Astrocyte (in vitro differentiated cells and primary cell): ENCODE measurements around the gene BCAS1. TPM values are rescaled to one million over a fixed set of nuclear protein-coding genes. Genes with fewer than 3 reads are reported as not detected.

ENCODE experiments used
- DNase-seq: peaks from one replicate; pipeline ENCODE4 v3.0.0-alpha.2; 2010; ENCODE audit warnings: low read depth
- FAIRE-seq: peaks from 2 replicates; lab custom pipeline; 2011; peaks lifted over from hg19 to GRCh38; lab: Jason Lieb, UNC
- H2AFZ ChIP-seq: 2 replicates; pipeline ENCODE4 v1.6.0; 2012; ENCODE audit warnings: low read depth, low read length, inconsistent platforms
- H3K27ac ChIP-seq: 2 replicates; pipeline ENCODE4 v1.5.1; 2011; ENCODE audit warnings: low read depth, low read length, inconsistent platforms
- H3K27me3 ChIP-seq: 2 replicates; pipeline ENCODE4 v1.6.0; 2011; ENCODE audit warnings: low read length, inconsistent platforms; ENCODE audit not compliant: insufficient read depth
- H3K36me3 ChIP-seq: 2 replicates; pipeline ENCODE4 v1.5.1; 2011; ENCODE audit warnings: low read length, inconsistent platforms; ENCODE audit not compliant: insufficient read depth
- H3K4me1 ChIP-seq: 2 replicates; pipeline ENCODE4 v1.5.1; 2011; ENCODE audit warnings: low read length, inconsistent platforms; ENCODE audit not compliant: insufficient read depth
- H3K4me2 ChIP-seq: 2 replicates; pipeline ENCODE4 v1.6.0; 2012; ENCODE audit warnings: low read length, inconsistent platforms
- H3K4me3 ChIP-seq: 2 replicates; pipeline ENCODE4 v1.5.1; 2011; ENCODE audit warnings: low read depth, mild to moderate bottlenecking, low read length, inconsistent platforms; ENCODE audit not compliant: insufficient read depth
- H3K79me2 ChIP-seq: 2 replicates; pipeline ENCODE4 v1.6.0; 2012; ENCODE audit warnings: mild to moderate bottlenecking, low read length, inconsistent platforms; ENCODE audit not compliant: insufficient read depth
- H3K9ac ChIP-seq: 2 replicates; pipeline ENCODE4 v1.6.0; 2012; ENCODE audit warnings: mild to moderate bottlenecking, low read length, inconsistent platforms
- H3K9me3 ChIP-seq: 2 replicates; pipeline ENCODE4 v1.5.1; 2012; ENCODE audit warnings: low read depth, mild to moderate bottlenecking, low read length, inconsistent platforms; ENCODE audit not compliant: insufficient read depth
- H4K20me1 ChIP-seq: 2 replicates; pipeline ENCODE4 v1.6.0; 2012; ENCODE audit warnings: low read length, inconsistent platforms; ENCODE audit not compliant: insufficient read depth
- H3K27ac Mint-ChIP-seq: one replicate; pipeline ENCODE4 v1.8.0; 2021; ENCODE audit warnings: mild to moderate bottlenecking, mixed read lengths; ENCODE audit not compliant: unreplicated experiment
- H3K27me3 Mint-ChIP-seq: one replicate; pipeline ENCODE4 v1.8.0; 2021; ENCODE audit warnings: low read depth, mixed read lengths; ENCODE audit not compliant: unreplicated experiment
- H3K36me3 Mint-ChIP-seq: one replicate; pipeline ENCODE4 v1.8.0; 2021; ENCODE audit warnings: low read depth, mixed read lengths; ENCODE audit not compliant: unreplicated experiment
- H3K4me1 Mint-ChIP-seq: one replicate; pipeline ENCODE4 v1.8.0; 2021; ENCODE audit warnings: low read depth, mixed read lengths; ENCODE audit not compliant: unreplicated experiment
- H3K4me3 Mint-ChIP-seq: one replicate; pipeline ENCODE4 v1.8.0; 2021; ENCODE audit warnings: mild to moderate bottlenecking, moderate library complexity, mixed read lengths; ENCODE audit not compliant: unreplicated experiment
- H3K9me3 Mint-ChIP-seq: one replicate; pipeline ENCODE4 v1.8.0; 2021; ENCODE audit warnings: mild to moderate bottlenecking, mixed read lengths; ENCODE audit not compliant: unreplicated experiment
- EZH2 ChIP-seq: IDR thresholded peaks from 2 replicates; pipeline ENCODE4 v1.6.1; 2012; ENCODE audit warnings: mild to moderate bottlenecking, low read length, inconsistent platforms; ENCODE audit not compliant: insufficient read depth
- total RNA-seq: library from RNA; stranded (reverse); gene quantifications from 2 replicates; pipeline ENCODE4 v1.2.1, GENCODE V29; 2021
- TF ChIP-seq, protein P1 (sequence below): IDR thresholded peaks from 2 replicates; pipeline ENCODE4 v1.5.1; 2011; ENCODE audit warnings: low read depth, mild to moderate bottlenecking, inconsistent platforms, low read length, moderate library complexity; ENCODE audit not compliant: insufficient read depth

The BCAS1 gene
- total RNA-seq, 1 donor from 2014 or later = not detected

- Mint-ChIP-seq H3K27ac (no peak overlapping the region), H3K4me1 (peaks cover 5% of the 10 kb centered on the region)
These were observed 110.3 kb downstream of the BCAS1 start for GRCh38 chr20:53959911-53960578.

GRCh38 chr20:53958260-53958659, 112.1 kb downstream of the BCAS1 start:
- H3K27me3 Mint-ChIP-seq = no peaks in the 10 kb centered on the region

More at GRCh38 chr20:53959911-53960578, 110.3 kb downstream of the BCAS1 start:
- H3K27ac ChIP-seq = no peak overlapping the region
- no peaks in the 10 kb centered on the region for H4K20me1 ChIP-seq
- H3K9ac ChIP-seq = no peak overlapping the region
- no peak overlapping the region for H3K4me3 ChIP-seq
- no peaks in the 10 kb centered on the region for H3K36me3 ChIP-seq
- no peaks in the 10 kb centered on the region for H3K27me3 ChIP-seq
- Mint-ChIP-seq H3K9me3 (no peaks in the 10 kb centered on the region), H3K4me3 (no peak overlapping the region), H3K36me3 (no peaks in the 10 kb centered on the region), H3K27me3 (no peaks in the 10 kb centered on the region)
- peak; percentile 31 for DNase-seq
- no peaks in the 10 kb centered on the region for H3K79me2 ChIP-seq
- peak overlapping the region; percentile 17 for H3K4me2 ChIP-seq
- TF ChIP-seq, protein P1, sequence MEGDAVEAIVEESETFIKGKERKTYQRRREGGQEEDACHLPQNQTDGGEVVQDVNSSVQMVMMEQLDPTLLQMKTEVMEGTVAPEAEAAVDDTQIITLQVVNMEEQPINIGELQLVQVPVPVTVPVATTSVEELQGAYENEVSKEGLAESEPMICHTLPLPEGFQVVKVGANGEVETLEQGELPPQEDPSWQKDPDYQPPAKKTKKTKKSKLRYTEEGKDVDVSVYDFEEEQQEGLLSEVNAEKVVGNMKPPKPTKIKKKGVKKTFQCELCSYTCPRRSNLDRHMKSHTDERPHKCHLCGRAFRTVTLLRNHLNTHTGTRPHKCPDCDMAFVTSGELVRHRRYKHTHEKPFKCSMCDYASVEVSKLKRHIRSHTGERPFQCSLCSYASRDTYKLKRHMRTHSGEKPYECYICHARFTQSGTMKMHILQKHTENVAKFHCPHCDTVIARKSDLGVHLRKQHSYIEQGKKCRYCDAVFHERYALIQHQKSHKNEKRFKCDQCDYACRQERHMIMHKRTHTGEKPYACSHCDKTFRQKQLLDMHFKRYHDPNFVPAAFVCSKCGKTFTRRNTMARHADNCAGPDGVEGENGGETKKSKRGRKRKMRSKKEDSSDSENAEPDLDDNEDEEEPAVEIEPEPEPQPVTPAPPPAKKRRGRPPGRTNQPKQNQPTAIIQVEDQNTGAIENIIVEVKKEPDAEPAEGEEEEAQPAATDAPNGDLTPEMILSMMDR = no peak
- FAIRE-seq = peak; percentile 83
- H2AFZ ChIP-seq = peak overlapping the region; percentile 19
- peaks cover 6% of the 10 kb centered on the region for H3K4me1 ChIP-seq
- H3K9me3 ChIP-seq = no peaks in the 10 kb centered on the region

More at GRCh38 chr20:53958260-53958659, 112.1 kb downstream of the BCAS1 start:
- H3K4me1 ChIP-seq = peaks cover 6% of the 10 kb centered on the region
- no peaks in the 10 kb centered on the region for H3K79me2 ChIP-seq
- no peak overlapping the region for H3K27ac ChIP-seq
- no peak for FAIRE-seq
- no peak overlapping the region for H3K9ac ChIP-seq
- peaks cover 5% of the 10 kb centered on the region for H3K4me1 Mint-ChIP-seq
- no peaks in the 10 kb centered on the region for H3K9me3 ChIP-seq
- H3K36me3 ChIP-seq = no peaks in the 10 kb centered on the region
- H3K4me2 ChIP-seq = no peak overlapping the region
- H3K27me3 ChIP-seq = no peaks in the 10 kb centered on the region
- no peaks in the 10 kb centered on the region for H4K20me1 ChIP-seq
- H2AFZ ChIP-seq = no peak overlapping the region
- H3K4me3 ChIP-seq = no peak overlapping the region
- H3K36me3 Mint-ChIP-seq = no peaks in the 10 kb centered on the region
- no peak overlapping the region for H3K4me3 Mint-ChIP-seq
- peaks cover 2% of the 10 kb centered on the region for H3K9me3 Mint-ChIP-seq
- no peak for TF ChIP-seq EZH2
- TF ChIP-seq, protein P1 = no peak
- H3K27ac Mint-ChIP-seq = no peak overlapping the region
- DNase-seq = no peak
